ENCODE data around the gene MSL1. TPM values are rescaled to one million over a fixed set of nuclear protein-coding genes. Genes with fewer than 3 reads are reported as not detected.

Gene MSL1
- total and polyA plus RNA-seq, 7 donors = 48.6 to 84.7 (median 67.8) TPM

GRCh38 chr17:40151414-40151963, 29.7 kb downstream of the MSL1 start:
- no peaks in the 10 kb centered on the region for H3K27me3 ChIP-seq (ENCODE audit: insufficient read depth in 3 of 3, low read length in 2 of 3)
- intact Hi-C loops (cut with DNase I) = no loop called here
- H3K36me3 ChIP-seq (ENCODE audit: insufficient read depth in 1 of 2, low read depth in 1 of 2) = peaks cover 3 to 86% of the 10 kb centered on the region in 2 donors
- no peak for DNase-seq
- no peak overlapping the region for H3K4me3 ChIP-seq
- no peaks in the 10 kb centered on the region for H3K9me3 ChIP-seq
- 67 to 82% (median 67%) methylated on average over 7 of the region's 7 CpGs for WGBS, 3 donors
- peaks cover 40% of the 10 kb centered on the region for H3K4me1 ChIP-seq
- no peak overlapping the region for H3K27ac ChIP-seq
- ATAC-seq = no peak
- no peak for TF ChIP-seq CTCF (IDR thresholded peaks at IDR 0.05)

GRCh38 chr17:40153603-40154236, 31.9 kb downstream of the MSL1 start:
- peaks cover 31% of the 10 kb centered on the region for H3K4me1 ChIP-seq

GRCh38 chr17:40157973-40158372, 36.2 kb downstream of the MSL1 start:
- DNase-seq = no peak
- Histone ChIP-seq H3K27me3 (ENCODE audit: insufficient read depth in 3 of 3, low read length in 2 of 3) (no peaks in the 10 kb centered on the region), H3K9me3 (no peaks in the 10 kb centered on the region), H3K4me3 (no peak overlapping the region), H3K27ac (peak overlapping the region; percentile 60), H3K4me1 (peaks cover 30% of the 10 kb centered on the region), H3K36me3 (ENCODE audit: insufficient read depth in 1 of 2, low read depth in 1 of 2) (peaks cover 8 to 55% of the 10 kb centered on the region in 2 donors)
- TF ChIP-seq CTCF (IDR thresholded peaks at IDR 0.05) = no peak
- intact Hi-C loops (cut with DNase I) = no loop called here
- 73 to 93% (median 82%) methylated on average over 2 of the region's 2 CpGs for WGBS, 3 donors
- ATAC-seq = peak in 3 of 4 donors; percentile 31 to 43 (median 42)

More at GRCh38 chr17:40153603-40154236, 31.9 kb downstream of the MSL1 start:
- H3K4me3 ChIP-seq = no peak overlapping the region
- H3K27me3 ChIP-seq (ENCODE audit: insufficient read depth in 3 of 3, low read length in 2 of 3) = no peaks in the 10 kb centered on the region
- 81 to 91% (median 84%) methylated on average over 14 of the region's 14 CpGs for WGBS, 3 donors
- DNase-seq (no peak), ATAC-seq (no peak)
- peak overlapping the region; percentile 4 for H3K27ac ChIP-seq
- H3K9me3 ChIP-seq = no peaks in the 10 kb centered on the region
- intact Hi-C loops (cut with DNase I) = no loop called here
- peaks cover 8 to 67% of the 10 kb centered on the region in 2 donors for H3K36me3 ChIP-seq (ENCODE audit: insufficient read depth in 1 of 2, low read depth in 1 of 2)
- TF ChIP-seq CTCF (IDR thresholded peaks at IDR 0.05) = no peak

GRCh38 chr17:40158438-40159013, 36.8 kb downstream of the MSL1 start:
- no peaks in the 10 kb centered on the region for H3K27me3 ChIP-seq (ENCODE audit: insufficient read depth in 3 of 3, low read length in 2 of 3)
- peaks cover 29% of the 10 kb centered on the region for H3K4me1 ChIP-seq
- no peak for TF ChIP-seq CTCF (IDR thresholded peaks at IDR 0.05)
- no peaks in the 10 kb centered on the region for H3K9me3 ChIP-seq
- ATAC-seq = peak in 2 of 4 donors; percentile 40 to 41
- peaks cover 7 to 55% of the 10 kb centered on the region in 2 donors for H3K36me3 ChIP-seq (ENCODE audit: insufficient read depth in 1 of 2, low read depth in 1 of 2)
- intact Hi-C loops (cut with DNase I) = no loop called here
- H3K27ac ChIP-seq = peak overlapping the region; percentile 60
- WGBS, 3 donors = 69 to 87% (median 75%) methylated on average over 3 of the region's 3 CpGs
- DNase-seq = no peak
- H3K4me3 ChIP-seq = no peak overlapping the region
